Mammary epithelial cell (primary cell): ENCODE measurements around the gene DCUN1D2.
"Not testable (repeated sequence)": the region's sequence is repeated elsewhere in the genome, so short reads cannot be mapped to it uniquely, and the experiment has no call there.

Experiments
- EZH2 ChIP-seq: IDR thresholded peaks from 2 replicates; pipeline ENCODE4 v1.6.1; 2012; ENCODE audit warnings: low read length, inconsistent platforms, borderline replicate concordance
- TF ChIP-seq, protein P1 (sequence below), 2 donors: IDR thresholded peaks in 1 of 2; conservative IDR thresholded peaks in 1 of 2; 2 replicates each; pipeline ENCODE4 v1.5.1; 2011 to 2012; ENCODE audit warnings: inconsistent platforms in 2 of 2, low read length in 2 of 2, mild to moderate bottlenecking in 2 of 2, control low read depth in 1 of 2, low read depth in 1 of 2; ENCODE audit not compliant: insufficient read depth in 1 of 2; ENCODE audit errors: extremely low read depth in 1 of 2

- TF ChIP-seq, protein P1, sequence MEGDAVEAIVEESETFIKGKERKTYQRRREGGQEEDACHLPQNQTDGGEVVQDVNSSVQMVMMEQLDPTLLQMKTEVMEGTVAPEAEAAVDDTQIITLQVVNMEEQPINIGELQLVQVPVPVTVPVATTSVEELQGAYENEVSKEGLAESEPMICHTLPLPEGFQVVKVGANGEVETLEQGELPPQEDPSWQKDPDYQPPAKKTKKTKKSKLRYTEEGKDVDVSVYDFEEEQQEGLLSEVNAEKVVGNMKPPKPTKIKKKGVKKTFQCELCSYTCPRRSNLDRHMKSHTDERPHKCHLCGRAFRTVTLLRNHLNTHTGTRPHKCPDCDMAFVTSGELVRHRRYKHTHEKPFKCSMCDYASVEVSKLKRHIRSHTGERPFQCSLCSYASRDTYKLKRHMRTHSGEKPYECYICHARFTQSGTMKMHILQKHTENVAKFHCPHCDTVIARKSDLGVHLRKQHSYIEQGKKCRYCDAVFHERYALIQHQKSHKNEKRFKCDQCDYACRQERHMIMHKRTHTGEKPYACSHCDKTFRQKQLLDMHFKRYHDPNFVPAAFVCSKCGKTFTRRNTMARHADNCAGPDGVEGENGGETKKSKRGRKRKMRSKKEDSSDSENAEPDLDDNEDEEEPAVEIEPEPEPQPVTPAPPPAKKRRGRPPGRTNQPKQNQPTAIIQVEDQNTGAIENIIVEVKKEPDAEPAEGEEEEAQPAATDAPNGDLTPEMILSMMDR (conservative IDR thresholded peaks at IDR 0.05 in 1 of 2, IDR thresholded peaks at IDR 0.05 in 1 of 2; ENCODE audit: extremely low read depth in 1 of 2, insufficient read depth in 1 of 2, low read depth in 1 of 2, low read length in 2 of 2), result not testable (repeated sequence)
- TF ChIP-seq EZH2, result not testable (repeated sequence)
Observed at GRCh38 chr13:113435907-113436306, 54.6 kb downstream of the DCUN1D2 start.
